Right forelimb (tissue), 1 donor: ENCODE results near the gene GFPT2.

Experiments
- DNase-seq: peaks from one replicate; pipeline ENCODE4 v3.0.0-alpha.2; 2018

GFPT2 gene

DNA sequence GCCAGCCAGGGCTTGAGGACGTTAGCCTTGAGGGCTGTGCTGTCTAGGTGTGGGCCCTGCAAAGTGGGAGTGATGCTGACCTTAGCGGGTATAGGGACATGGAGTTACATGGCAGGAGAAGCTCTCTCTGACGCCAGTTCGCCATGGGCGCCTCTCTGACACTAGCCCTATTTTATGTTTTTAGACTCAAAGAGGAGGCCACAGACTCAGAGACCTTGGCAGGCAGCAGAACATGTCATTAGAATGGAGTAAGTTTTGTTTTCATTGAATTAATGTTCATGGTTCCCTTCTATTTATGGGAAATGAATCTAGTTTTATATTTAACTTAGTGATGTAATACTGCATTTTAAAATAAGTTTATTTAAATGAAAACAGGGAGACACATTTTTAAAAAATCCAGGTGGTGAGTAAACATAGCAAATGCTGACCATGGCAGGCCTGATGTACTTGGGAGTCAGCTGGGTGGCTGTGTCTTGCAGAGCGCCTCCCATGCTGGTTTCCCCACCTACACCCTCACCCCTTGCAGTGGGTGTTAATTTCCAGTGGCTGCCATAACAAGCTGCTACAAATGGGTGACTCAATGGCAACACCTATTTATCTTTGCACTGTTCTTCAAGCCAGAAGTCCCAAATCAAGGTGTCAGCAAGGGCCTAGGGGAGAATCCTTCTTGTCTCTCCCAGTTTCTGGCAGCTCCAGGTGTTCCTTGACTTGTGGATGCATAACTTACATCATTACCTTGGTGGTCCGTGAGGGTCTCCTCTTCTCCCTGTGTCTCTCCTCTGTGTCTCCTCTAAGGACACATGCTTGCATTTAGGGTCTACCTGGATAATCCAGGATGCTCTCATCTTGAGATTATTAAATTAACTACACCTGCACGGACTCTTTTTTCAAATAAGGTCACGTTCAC is 25.6 kb upstream of the GFPT2 start:
- no peak for DNase-seq

DNA sequence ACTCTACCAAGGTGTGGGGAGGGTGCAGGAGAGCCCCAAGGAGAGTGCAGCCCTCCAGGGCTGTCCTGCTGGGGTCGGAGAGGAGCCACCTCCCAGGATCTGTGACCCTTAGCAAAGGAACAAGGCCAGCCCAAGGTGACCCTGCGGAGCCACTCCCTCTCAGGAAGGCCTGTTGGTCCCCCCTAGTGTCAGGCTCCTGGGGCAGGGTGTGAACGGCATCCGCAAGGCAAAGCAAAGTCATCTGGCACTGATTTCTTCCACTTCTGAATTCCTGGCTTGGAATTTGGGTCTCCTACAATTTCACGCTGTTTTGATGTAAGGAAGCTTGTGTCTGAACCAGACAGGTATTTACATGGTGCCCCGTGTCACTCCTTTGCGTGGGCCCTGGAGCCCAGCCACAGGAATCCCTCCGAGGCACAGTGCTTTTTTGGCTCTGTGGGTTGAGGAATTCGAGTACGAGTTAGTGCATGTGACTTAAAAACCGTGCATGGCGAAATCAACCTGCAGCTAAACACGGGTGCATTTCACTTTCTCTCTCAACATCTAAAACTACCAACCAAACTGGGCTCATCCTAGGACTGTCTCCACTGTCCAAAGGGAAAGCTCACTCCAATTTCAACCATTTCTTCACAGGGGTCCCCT is 24.5 kb upstream of the GFPT2 start:
- DNase-seq: no peak

DNA sequence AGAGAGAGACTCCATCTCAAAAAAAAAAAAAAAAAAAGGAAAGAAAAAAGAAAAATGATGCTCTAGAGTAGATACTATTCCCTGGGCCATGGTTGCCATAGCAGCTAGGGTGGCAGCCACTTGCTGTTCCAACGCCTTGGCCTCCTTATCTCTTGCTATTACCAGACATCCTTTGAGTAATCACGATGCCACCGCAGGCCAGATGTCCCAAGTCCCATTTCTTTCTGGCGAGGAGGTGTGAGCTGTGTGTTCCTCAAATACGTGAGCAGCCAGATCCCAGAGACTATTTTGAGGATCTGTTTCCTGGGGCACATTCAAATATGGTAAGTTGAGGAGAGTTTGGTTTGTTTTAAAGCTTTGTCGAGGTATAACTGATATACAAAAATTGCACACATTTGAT is 23.4 kb upstream of the GFPT2 start:
- DNase-seq: no peak

DNA sequence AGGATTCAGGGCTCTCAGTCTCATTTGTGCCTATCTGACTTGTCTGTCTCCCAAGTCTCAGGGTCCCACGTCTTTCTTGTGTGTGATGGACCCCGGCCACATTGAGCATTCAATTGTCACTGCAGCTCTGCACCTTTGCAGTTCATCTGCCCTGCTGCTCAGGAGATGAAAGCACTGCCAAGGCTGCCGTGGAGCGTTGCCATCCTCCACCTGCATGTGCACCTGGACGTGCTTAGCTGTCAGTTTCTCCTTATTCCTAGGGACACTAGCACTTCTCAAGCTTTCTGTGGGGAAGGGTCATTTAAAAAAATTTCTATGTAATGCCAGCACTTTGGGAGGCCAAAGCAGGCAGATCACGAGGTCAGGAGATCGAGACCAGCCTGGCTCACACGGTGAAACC is 22.8 kb upstream of the GFPT2 start:
- no peak for DNase-seq

DNA sequence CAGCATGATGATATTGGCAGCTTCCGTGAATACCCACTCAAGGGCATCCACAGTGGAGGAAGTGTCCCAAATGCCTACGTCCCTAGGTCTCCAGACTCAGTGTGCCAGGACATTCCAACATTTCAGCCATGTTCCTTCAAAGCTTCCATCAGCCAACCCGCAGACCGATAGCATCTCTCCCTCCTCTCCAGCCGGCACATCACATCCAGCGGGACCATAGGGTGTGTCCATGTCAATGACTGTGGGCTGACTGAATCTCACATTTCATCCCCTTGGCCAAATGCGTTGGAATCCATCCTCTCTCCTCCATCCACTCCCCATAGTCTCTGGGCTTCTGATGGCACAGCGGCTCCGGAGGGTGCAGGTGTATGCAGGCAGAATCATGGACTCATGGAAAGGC is 22.2 kb upstream of the GFPT2 start:
- no peak for DNase-seq

DNA sequence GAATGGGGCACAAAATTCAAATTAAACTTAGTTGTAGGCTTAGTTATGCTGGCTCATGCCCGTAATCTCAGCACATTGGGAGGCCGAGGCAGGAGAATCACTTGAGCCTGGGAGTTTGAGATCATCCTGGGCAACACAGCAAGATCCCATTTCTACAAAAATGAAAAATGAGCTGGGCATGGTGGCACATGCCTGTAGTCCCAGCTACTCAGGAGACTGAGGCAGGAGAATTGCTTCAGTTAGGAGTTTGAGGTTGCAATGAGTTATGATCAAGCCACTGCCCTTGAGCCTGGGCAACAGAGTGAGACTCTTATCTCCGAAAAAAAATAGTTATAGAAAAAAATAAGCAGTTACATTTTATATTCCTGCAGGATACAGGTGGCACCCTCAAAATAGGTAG is 20.7 kb upstream of the GFPT2 start:
- DNase-seq: no peak

DNA sequence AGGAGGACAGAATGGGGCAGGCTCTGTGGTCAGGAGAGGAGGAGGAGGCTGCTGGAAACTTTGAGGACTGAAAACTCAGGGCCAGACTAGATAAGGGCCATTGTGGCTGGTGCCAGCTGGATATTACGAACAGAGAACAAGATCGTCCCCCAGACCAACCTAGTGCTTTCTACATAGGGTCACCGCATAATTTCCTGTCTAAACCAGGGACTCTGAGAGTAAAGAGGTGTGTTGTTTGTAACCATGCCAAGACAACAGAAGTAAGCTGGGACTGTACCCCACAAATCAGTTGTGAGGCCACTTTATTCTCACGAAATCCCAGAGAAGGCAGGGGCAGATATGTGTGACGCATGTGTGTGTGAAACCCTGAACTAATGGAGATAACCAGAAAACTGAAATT is 20.3 kb upstream of the GFPT2 start:
- DNase-seq: no peak

DNA sequence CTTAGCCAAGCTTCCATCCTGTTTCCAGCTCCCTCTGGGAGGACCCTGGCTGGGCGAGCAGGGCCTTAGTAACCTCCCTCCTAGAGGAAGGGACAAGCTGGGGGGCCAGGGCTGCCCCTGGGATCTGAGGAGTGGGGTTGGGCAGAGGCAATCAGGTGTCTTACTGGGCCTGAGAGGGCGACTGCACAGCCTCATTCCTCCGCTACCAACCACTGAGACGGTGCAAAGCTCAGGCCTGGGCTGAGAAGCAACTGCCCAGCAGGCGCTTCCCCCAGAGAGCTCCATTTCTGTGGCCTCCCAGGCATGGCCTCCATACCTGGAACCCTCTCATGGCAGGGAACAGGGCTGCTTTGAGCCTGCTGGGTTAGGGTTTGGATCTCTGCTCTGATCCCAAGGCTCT is 18.8 kb upstream of the GFPT2 start:
- no peak for DNase-seq

DNA sequence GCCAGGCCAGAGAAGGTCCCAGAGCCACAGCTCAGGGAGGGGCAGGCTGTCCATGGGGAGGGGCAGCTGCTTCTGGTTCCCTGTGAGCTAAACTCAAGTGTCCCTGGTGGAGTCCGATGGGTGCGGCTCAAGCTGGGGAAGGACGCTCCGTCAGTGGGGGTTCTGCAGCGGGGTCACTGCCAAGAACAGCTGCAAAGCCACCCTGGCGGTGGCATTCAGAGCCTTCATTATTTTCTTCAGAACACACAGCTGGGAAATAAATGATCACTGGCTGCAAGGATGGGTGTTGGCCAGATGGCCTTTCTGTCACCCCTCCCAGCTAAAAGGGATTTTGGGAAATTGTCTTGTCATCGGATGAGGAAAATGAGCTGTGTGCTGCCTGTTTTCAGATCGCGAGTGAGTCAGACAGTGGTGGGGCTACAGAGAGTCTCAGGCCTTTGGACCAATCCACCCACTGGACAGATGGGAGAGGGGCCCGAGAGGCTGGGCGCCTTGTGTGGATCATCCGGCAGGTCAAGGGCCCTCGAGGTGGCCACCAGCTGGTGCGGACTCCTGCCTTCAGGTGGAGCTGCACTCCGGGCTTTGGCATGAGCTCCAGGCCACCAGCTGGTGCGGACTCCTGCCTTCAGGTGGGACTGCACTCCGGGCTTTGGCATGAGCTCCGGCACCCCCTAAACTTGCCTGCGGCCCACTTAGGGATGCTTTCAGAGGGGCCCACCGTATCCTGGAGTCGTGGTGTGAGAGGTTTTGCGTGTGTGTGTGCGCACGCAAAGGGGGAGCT is 17.9 kb upstream of the GFPT2 start:
- DNase-seq: no peak

DNA sequence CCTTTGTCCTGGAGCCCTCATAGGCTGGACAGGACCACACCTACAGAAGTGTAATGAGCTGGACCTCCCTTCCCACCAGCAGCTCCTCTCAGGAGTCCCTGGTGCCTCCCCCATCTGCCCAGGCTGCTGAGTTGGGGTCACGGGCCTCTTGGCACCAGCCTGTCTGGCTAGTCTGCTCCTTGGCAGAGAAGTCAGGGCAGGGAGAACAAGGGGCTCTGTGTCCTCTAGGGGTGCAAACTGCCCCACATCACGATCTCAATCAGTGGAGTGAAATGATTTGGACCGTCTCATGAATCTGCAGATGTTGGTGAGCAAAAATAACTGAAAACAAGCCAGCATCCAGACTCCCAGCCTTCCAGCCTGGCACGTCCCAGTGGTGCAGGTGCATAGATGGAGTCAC is 14.9 kb upstream of the GFPT2 start:
- DNase-seq: no peak

DNA sequence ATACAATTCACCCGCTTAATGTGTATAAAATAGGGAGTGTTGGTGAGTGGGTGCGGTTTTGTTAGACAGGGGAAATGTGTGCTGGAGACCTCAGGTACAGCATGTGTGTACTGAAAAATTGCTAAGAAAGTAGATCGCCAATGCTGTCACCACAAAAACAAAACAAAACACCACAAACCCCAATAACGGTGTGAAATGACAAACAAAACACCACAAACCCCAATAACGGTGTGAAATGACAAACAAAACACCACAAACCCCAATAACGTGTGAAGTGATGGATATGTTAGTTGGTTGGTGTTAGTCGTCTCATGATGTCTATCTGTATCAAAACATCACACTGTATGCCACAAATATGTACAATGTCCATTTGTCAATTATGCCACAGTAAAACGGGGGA is 14.2 kb upstream of the GFPT2 start:
- no peak for DNase-seq

DNA sequence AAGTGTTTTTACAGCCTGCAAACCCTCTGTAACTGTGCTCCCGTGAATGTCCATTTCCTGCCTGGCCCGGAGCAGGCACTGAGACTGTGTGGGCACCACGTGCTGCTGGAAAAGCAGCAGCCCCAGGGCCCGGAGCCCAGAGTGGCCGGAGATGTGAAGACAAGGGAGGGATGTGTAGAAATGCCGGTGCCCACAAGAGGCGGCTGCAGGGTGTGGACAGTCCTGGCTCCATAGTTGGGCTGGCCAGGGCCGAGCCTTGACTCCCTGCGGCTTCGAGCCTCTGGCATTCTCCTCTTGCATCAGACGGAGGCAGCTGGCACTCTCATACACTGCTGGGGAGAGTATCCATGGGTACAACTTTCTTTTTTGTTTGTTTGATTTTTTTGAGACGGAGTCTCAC is 13.2 kb upstream of the GFPT2 start:
- no peak for DNase-seq

DNA sequence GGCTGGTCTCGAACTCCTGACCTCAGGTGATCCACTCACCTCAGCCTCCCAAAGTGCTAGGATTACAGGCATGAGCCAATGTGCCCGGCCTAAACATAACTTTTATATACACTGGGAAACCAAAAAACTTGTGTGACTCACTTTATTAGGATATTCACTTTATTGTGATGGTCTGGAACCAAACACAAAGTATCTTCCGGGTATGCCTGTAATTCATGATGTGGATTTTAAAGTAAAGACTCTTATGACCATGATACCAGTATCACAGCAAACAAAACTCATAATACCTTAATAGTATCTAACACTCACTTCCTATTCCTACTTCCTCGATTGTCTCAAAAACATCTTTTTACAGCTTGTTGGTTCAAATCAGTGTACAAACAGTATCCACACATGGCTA is 12.7 kb upstream of the GFPT2 start:
- no peak for DNase-seq

DNA sequence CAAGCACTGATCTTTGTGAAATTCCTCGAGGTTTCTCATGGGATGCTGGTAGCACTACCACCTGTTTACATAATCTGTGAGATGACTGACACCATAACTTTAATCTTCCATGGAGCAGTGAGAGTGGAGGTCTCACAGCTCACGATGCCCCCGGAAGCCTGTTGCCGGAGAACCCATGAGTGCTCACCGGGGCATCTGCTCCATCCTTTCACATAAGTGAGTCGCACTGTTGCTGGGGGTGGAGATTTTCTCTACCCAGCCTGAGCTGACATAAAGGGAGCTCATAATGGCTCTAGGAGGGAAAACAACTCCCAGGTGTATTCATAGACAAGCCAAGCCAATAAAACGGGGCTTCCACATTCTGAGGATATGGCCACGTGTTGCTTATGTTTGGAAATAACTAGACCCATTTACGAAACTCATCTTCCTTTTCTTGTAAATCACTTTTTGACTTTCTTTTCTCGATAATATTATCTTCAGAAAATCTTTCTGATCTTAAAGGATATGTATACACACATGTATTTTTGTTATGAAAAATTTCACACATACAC is 11.2 kb upstream of the GFPT2 start:
- no peak for DNase-seq

DNA sequence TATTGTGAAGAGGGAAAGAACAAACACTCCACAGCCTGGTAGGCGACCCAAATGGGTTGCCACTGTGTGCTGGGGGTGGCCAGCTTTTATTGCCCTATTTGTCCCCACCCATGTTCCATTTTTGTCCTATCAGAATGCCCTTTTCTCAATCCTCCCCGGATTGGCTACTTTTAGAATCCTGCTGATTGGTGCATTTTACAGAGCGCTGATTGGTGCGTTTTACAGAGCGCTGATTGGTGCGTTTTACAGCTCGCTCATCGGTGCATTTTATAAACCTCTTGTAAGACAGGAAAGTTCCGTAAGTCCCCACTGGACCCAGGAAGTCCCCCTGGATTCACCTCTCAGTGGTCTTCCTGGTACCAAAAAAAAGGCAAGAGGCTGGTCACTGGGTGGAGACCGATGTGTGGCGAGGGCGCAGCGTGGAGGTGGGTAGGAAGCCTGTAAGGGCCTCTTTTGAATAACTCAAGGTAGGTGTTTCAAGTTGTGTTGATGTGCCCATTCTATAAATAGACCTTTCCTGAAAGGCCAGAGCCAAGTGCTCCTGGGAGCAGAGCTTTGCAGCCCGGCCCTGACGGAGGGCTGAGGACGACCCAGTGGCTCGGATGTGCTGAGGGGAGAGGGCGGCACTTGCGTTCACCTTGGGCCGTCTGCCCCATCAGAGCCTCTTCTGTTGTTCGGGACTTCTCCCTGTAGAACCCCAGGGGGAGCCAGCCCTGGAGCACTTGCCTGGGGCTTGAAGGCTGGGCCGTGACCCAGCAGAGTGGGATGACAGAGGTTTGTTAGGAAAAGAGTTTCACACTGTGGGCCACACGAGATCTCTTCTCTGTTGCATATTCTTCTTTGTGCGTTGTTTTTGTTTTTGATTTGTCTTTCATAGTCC is 7.2 kb upstream of the GFPT2 start:
- no peak for DNase-seq

DNA sequence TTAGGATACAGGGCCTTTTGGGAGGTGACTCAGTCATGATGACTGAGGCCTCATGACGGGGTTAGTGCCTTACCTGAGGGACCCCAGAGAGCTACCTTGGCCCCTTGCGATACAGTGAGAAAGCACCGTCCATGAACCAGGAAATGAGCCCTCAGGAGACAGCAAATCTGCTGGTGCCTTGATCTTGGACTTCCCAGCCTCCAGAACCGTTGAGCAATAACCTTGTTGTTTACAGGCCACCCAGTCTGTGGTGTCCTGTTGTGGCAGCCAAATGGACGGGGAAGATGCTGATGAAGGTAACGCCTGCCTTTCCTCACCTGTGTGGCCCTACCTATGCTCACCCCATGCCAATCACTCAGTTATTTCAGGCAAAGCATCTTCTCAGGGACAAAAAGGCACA is 5.6 kb upstream of the GFPT2 start:
- DNase-seq: no peak

DNA sequence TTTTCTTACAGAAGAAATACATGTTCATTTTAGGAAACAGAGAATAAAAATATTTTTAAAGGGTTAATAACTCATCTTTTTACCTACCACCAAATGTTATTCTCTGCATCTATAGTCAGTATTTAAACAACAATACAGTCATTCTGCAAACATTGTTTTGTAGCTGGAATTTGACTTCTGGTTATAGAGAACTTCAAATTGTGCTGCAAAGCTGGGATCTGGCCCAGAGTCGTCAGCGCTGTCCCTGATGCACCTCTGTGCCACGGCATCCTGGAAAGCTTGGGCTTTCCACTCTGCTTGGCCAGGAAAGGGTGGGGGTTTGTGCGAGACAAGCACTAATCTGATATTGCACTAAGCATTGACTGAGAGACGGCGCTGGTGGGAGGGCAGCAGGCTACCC is 5.0 kb upstream of the GFPT2 start:
- DNase-seq: no peak

DNA sequence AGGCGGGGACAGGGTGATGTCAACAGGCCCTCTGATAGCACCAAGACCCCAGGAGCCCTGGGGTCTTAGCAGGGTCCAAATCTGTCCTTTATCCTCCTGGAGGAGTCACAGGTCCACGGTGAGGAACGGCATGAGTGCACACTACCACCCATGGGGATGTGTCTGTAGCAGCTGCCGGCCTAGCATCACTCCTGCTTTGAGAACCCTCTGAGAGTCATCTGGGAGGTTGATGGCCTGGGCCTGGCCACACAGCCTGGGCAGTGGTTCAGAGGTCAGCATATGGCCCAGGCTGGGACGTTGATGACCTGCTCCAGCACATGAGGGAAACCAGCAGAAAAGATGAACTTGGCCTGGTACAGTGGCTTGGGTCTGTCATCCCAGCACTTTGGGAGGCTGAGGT is 1.8 kb upstream of the GFPT2 start:
- DNase-seq: no peak

DNA sequence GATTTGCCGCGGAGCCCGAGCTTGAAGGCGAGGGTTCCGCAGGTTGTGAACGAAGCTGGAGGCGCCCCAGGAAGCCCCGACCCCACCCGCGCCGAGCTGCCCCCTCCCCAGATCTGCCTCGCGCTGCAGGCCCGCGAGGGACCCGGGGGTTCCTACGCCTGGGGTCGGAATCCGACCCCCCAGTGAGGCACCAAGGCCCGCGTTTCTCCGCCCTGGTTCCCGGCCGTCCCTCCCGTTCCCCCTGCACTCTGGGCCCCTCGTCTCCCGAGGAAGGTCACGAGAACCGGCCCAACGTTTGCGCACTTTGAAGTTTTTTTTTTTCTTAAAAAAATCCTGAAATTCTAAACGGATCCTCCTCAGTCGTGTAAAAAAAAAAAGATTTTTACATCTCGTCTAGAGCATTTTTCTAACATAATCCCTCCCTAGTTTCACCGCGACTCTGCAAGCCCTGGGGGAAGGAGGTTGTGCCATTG is 880 bp upstream of the GFPT2 start:
- DNase-seq: no peak

DNA sequence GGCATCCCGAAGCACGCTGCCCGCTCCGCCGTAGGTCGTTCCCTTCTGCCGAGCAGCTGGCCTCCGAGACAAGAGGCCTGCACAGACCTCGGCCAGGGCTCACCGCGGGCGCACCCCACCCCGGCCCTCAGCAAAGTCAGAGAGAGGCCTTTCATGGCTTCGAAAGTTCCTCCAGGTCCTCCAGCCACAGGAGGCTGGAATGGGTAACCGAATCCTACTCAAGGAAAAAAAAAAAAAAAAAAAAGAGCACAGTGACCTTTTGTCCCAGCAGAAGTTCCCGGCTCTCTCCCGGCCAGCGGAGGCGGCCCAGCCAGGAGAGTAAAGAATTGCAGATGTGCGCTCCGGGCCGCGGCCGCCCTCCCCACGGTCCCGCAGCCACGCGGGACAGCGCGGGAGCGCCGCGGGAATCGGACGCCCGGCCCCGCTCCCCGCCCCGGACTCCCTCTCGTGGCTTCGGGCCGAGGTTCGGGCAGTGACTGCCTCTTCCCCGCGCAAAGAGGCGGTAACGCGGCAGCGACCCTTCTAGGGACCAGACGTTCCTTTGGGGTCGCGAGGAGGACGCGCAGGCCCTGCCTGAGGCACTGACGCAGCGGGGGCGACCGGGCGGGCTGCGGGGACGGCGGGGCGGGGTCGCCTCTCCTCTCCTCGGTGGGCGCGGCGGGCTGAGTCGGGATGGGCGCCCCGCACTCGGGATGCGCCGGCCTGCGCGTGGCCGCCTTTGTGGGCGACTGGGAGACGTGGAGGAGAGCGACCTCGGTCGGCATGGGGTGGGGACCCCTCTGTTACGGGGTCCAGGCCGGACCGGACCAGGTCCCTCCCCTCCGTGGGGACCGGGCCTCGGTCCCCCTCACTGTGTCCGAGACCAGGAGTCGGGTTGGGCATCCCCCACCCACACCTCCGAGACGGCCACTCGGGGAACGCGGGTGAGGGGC is 754 bp downstream of the GFPT2 start:
- peak; percentile 65 for DNase-seq
